Upper lobe of left lung (tissue), 4 donors: ENCODE measurements around the gene PNPT1.

Experiments used
- POLR2A ChIP-seq, 4 donors: fragments of 450-650 bp; IDR thresholded peaks; one replicate each; pipeline ENCODE4 v1.5.1; 2016 to 2017; ENCODE audit warnings: antibody characterized with exemption in 4 of 4, mild to moderate bottlenecking in 2 of 4
- POLR2AphosphoS5 ChIP-seq, 2 donors: sonication (generic); formaldehyde crosslinking; IDR thresholded peaks; one replicate each; pipeline ENCODE4 v1.5.1; 2017; ENCODE audit warnings: antibody characterized with exemption in 2 of 2
- TF ChIP-seq, protein P1 (sequence below), 6 experiments: fragments of 450-650 bp in 4 of 6; fragments of 200-600 bp in 2 of 6; sonication (generic) in 2 of 6; IDR thresholded peaks; one replicate each; pipeline ENCODE4 v1.5.1; 2016 to 2019; ENCODE audit warnings: antibody characterized with exemption in 6 of 6

DNA sequence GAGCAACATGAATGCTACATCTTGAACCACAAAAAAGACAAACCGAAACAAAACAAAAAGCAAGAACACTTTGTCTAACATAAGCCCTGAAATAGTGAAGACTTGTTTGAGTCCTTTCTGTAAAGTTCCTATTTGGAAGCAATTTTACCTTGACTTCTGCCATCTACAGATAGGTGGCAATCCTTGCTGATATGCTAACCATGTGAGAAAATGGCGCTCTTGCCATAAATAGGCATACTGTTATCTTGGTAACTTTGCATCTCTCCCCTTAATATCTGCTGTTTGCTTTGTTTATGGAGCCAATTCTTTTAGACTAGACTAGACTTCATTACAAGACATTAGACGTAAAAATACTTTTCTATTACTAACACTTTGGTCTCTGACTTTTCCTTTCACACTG is 49.4 kb upstream of the PNPT1 start:
- TF ChIP-seq, protein P1, sequence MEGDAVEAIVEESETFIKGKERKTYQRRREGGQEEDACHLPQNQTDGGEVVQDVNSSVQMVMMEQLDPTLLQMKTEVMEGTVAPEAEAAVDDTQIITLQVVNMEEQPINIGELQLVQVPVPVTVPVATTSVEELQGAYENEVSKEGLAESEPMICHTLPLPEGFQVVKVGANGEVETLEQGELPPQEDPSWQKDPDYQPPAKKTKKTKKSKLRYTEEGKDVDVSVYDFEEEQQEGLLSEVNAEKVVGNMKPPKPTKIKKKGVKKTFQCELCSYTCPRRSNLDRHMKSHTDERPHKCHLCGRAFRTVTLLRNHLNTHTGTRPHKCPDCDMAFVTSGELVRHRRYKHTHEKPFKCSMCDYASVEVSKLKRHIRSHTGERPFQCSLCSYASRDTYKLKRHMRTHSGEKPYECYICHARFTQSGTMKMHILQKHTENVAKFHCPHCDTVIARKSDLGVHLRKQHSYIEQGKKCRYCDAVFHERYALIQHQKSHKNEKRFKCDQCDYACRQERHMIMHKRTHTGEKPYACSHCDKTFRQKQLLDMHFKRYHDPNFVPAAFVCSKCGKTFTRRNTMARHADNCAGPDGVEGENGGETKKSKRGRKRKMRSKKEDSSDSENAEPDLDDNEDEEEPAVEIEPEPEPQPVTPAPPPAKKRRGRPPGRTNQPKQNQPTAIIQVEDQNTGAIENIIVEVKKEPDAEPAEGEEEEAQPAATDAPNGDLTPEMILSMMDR (IDR thresholded peaks at IDR 0.05) = no peak
- TF ChIP-seq POLR2A (IDR thresholded peaks at IDR 0.05) (no peak), POLR2AphosphoS5 (IDR thresholded peaks at IDR 0.05) (no peak)
